NCI-H345 (cell line): ENCODE data around the gene SNX5.

ENCODE experiments used
- DNase-seq: peaks from one replicate; lab custom pipeline; 2025; lab: John Stamatoyannopoulos, UW

The SNX5 gene

DNA sequence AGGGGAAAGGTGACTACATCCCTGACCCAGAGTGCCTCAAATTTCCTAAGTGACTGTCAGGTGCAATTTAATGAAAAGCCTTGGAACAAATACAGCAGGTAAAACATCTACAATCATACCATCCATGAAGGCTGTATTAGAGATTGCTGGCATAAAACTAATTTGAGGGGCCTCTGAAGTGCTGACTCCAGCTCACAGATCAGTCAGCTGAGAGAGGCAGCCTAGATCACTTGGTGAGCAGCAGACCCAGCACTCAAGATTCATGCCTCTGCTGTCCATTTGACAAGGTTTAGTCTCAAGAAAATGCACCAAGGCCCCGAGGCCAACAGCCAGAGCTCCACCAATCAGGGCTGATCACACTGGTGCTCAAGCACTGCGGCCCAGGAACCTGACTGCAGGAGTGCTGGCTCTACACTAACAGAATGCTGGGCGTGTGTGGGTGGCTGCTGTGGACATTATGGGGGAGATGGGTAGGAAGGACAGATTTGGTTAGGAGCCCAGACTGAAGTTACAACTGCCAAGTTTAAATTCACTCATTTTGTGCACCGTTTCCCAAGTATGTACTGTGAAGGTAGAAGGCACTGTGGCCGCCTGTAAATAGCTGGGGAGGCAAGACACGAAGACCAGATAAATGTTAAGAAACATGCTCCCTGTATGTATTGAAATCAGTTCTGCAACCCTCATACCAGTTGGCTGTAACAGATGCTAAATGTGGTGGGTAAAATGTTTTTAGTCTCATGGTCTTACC, 28.2 kb downstream of the SNX5 start:
- no peak for DNase-seq

DNA sequence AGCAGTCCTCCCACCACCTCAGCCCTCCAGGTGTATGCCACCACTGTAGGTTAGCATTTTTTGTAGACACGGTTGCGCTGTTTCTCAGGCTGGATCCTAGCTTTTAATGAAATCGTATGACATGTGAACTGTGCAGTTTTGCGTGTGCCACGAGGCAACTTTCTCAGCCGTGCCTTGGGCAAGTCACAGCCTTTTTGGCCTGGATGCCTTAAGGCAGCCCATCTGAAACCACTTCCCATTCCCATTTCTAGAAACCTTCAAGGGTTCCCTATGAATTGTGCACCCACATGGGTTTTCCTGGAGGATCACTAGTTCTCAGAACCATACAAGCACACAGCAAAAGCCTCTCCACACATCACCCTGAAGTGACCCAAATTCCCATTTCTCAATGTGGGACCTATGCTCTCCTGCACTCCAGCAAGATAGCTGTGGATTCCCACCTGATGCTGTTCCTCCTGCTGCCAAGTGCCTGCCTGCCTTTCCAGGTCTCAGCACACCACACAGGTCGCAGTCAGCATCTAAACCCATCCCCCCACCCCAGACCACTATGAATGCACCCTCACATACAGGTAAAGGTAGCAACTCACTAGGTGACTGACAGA, 28.9 kb downstream of the SNX5 start:
- no peak for DNase-seq

DNA sequence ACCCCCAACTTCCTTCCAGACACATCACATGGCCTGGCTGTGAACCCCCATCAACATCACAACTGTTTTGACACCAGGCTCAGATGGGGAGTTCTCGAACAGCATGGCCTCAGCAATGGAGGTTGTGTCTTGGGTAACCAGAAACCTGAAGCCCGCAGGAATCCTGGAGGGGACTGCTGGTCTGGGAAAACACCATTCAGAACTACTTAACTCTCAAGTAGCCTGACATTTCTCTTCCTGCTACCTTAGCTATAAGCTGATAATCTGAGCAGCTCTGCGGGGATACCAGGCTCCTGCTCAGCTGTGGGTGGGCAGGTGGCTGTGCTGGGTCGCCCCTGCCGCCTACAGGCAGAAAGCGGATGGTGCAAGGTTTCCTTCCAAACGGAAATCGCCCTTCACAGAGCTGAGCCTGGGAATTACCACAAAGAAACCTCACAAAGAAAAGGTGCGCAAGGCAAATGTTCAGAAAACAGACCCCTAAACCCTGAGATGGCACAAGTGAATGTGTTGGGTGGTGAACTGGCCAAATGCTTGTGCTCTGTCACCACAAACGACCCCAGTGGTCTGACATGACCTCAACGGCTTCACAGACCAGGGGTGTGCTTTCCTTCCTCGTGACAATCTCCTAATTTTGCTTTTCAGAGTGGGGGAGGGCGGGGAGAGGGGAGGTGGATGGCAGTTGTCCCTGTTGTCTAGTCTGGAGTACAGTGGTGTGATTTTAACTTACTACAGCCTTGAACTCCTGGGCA, 29.5 kb downstream of the SNX5 start:
- DNase-seq, result peak; percentile 74

DNA sequence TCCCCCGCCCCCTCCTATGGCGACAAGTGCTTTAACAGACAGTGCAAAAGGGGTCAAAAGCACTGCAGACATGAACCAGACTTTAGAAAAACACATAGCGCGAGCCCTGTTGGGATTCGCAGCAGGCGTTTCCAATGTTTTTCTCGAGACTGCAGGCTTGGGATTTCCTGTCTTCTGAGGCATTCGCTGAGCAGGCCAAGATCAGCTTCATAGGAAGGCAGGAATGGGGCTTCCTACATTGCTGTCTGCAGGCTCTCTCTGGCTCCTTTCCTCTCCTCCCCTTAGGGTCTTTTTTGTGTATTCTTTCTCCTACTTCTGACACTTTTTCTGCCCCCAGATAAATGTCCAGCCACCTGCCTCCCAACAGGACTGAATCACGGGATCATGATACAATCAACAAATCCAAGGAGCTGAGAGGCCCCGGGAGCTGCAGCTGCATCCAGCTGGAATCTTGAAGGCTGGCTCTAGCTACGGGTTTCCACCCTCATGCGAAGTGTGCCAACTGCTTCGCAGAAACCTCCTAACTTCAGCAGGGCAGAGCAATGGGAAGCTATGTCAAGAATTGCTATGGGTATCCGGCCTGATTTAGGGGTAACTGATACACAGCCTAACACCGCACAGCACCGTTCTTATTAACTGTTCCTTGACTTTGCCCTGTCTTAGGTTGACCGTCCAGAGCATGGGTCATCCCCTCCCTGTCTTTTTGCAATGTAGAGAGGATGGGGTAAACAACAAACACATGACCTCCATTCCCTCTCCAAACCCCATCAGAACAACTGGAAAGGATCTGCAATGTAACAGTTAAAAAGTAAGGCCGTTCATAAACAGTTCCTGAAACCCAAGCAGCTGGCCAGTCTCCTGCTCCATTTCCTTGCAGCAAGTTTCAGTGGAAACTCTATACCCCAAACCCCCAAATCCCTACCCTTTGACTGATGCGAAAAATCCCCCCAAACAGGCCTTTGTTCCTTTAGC, 31.5 kb downstream of the SNX5 start:
- no peak for DNase-seq

DNA sequence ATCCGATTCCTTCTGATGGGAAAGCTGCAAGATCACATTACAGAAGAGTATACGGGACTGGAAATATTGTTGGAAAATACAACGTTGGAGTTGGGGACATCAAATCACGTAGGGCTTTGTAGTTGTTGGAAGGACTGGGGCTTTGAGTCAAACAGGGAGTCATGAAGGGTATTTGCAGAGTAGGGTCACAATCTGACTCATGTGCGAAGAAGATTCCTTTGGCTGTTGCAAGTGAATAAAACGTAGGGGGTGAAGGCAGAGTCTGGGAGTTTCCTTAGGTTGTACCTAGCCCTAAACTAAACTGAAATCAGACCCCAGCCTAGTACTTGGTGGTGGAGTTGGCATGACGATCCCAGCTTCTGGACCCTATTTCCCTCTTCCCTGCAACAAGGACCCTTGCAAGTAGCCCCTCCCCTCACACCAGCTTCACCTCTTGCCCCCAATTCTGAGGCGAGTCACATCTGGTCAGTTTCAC, 32.3 kb downstream of the SNX5 start:
- DNase-seq, result no peak

DNA sequence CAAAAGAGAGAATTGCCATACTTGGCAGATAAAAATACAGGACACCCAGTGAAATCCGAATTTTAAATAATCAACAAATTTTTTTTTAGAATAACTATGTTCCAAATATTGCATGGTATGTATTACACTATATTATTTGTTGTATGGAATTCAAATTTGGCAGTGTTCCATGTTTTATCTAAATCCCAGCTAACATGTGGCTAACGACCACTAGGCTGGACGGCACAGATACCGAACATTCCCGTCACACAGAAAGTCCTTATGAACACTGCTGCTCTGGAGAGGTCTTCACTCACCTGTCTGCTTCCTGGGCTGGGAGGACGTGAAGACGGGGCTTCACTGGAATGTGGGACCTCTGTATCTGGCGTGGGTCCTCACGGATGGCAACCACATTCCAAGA, 32.8 kb downstream of the SNX5 start:
- no peak for DNase-seq

DNA sequence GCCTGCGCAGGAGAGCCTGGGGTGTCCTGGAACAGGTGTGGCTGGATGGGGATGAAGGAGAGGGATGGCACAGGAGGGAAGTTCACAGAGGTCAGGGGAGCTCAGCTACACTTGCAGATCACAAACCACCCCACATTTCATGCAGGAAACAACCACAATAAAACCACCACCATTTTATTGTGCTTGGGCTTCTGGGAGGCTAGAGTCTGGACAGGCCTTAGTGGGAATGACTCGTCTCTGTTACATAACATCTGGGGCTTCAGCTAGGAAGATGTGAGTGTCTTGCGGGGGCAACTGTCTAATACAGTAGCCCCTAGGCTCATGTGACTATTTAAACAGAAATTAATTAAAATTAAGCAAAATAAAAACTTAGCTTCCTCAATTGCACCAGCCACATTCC, 33.4 kb downstream of the SNX5 start:
- no peak for DNase-seq

GRCh38 chr20:17934141-17934862, 34.3 kb downstream of the SNX5 start:
- no peak for DNase-seq

GRCh38 chr20:17933711-17934110, 34.9 kb downstream of the SNX5 start:
- no peak for DNase-seq

DNA sequence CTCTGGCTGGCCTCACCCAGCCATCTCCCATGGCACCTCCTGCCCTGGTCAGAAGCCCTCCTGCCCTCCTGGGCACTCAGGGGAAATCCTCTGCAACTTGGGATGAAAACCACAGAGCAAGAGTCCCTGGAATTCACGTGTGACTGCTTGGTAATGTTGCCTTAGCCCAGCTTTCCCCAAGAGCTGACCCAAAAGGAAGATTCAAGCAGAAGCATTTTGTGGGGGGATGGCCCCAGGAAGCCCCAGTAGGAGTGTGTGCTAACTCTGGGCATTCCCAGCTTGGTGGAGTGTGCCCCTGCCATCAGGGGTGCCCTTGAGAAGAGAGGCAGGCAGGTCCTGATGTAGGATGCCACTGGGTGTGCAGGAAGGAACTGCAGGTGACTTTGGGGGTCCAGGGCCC, 35.5 kb downstream of the SNX5 start:
- no peak for DNase-seq

- DNase-seq, result no peak
These were observed 36.2 kb downstream of the SNX5 start for GRCh38 chr20:17932396-17932795.

DNA sequence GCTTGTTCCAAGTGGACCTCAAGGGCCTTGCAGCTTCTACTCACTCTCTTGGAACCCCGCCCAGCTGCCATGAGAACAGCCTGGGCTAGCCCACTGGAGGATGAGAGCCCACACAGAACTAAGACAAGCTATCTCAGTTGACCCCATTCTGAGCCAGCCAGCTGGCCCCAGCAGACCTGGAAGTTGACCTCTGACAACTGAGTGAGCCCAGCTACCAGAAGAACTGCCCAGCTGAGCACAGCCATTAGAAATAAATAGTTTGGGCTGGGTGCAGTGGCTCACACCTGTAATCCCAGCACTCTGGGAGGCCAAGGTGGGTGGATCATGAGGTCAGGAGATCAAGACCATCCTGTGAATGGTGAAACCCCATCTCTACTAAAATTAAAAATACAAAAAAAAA, 37.1 kb downstream of the SNX5 start:
- no peak for DNase-seq

- peak; percentile 42 for DNase-seq
These were observed 39.8 kb downstream of the SNX5 start for GRCh38 chr20:17928633-17929311.

DNA sequence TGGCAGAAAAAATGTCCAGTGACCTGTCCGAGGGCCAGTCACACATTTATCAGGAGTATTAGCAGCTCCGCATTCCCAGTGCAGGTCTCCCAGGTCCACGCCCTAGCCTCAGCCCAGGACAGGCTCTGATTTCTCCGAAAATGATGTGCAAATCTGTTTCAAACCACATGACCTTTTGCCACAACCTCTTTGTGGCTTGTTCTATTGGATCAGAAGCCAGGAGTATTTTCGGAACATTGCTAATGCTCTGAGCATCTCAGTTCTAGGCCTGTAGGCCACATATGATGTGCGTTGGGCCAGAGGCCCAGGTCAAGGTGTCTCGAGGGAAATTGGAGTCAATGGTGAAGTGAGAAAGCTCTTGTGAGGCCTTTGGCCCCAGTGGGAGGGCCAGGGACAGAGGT, 40.4 kb downstream of the SNX5 start:
- no peak for DNase-seq

GRCh38 chr20:17925940-17926300, 42.7 kb downstream of the SNX5 start:
- DNase-seq, result no peak

- DNase-seq, result no peak
These were observed 43.3 kb downstream of the SNX5 start for GRCh38 chr20:17925141-17925939.

DNA sequence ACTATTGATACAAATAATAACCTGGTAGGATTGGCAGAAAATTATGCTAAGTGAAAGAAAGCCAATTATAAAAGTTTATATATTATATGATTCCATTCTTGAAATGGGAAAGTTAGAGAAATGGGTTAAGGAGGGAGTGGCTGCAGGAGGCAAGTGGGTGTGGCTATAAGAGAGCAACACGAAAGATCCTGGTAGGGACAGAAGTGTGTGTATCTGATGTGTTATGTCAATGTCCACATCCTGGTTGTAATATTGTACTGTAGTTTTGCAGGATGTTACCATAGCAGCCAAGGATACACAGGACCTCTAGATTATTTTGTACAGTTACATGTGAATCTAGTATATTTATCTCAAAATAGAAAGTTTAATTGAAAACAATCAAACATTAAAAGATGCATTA, 46.8 kb downstream of the SNX5 start:
- DNase-seq, result no peak

GRCh38 chr20:17919149-17919548, 49.4 kb downstream of the SNX5 start:
- DNase-seq, result no peak

DNA sequence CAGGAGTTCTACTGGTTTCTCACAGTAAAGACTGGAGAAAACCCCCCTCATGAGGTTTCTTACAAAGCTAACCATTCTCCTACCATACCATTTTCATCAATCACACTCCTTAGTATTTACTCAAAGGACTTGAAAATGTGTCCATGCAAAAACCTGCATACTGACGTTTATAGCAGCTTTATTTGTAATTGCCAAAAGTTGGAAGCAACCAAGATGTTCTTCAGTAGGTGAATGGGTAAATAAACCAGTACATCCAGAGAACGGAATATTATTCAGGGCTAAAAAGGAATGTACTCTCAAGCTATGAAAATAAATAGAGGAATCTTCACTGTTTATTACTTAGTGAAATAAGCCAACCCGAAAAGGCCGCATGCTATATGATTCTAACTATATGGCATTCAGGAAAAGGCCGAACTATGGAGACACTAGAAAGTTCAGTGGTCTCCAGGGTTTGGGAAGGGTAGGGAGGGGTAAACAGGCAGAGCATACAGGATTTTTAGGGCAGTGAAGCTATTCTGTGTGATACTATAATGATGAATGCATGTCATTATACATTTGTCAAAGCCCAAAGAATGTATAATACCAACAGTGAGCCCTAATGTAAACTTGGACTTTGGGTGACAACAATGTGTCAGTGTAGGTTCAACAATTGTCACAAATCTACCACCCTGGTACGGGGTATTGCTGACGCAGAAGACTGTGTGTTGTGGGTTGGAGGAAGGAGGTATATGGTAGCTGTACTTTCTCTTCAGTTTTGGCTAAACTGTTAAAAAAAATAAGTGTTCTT, 50.6 kb downstream of the SNX5 start:
- DNase-seq, result no peak
